MCF 10A (cell line): ENCODE results near the gene ERMN. TPM values are rescaled to one million over a fixed set of nuclear protein-coding genes. Genes with fewer than 3 reads are reported as not detected.

Experiments
- BruUV-seq: library from RNA; stranded (reverse); fragments of 400-500 nt; replicated peaks from 2 replicates; lab custom pipeline; 2021; lab: Mats Ljungman, UMichigan
- CTCF ChIA-PET: fragments of 300-600 bp; sonication (Branson Sonifier 250); formaldehyde crosslinking; extraction: SDS; loops from one replicate; lab custom pipeline; 2021; ENCODE audit warnings: antibody characterized with exemption, inconsistent platforms; lab: Yijun Ruan, JAX
- POLR2A ChIA-PET: fragments of 300-600, 350-650 bp; sonication (Branson Sonifier 250); formaldehyde crosslinking; extraction: SDS; loops from one replicate; lab custom pipeline; 2020; ENCODE audit warnings: antibody characterized with exemption, inconsistent platforms; lab: Yijun Ruan, JAX
- DNase-seq: peaks from one replicate; pipeline ENCODE4 v3.0.0-alpha.2; 2018; ENCODE audit not compliant: unreplicated experiment
- H3K27ac Mint-ChIP-seq: one replicate; pipeline ENCODE4 v1.8.0; 2022; ENCODE audit warnings: mild to moderate bottlenecking, low read depth, mixed read lengths; ENCODE audit not compliant: unreplicated experiment
- H3K27me3 Mint-ChIP-seq: one replicate; pipeline ENCODE4 v1.8.0; 2022; ENCODE audit warnings: mixed read lengths; ENCODE audit not compliant: insufficient read depth, unreplicated experiment
- H3K36me3 Mint-ChIP-seq: one replicate; pipeline ENCODE4 v1.8.0; 2022; ENCODE audit warnings: mild to moderate bottlenecking, moderate library complexity, mixed read lengths; ENCODE audit not compliant: insufficient read depth, unreplicated experiment
- H3K4me1 Mint-ChIP-seq: one replicate; pipeline ENCODE4 v1.8.0; 2022; ENCODE audit warnings: mixed read lengths; ENCODE audit not compliant: insufficient read depth, unreplicated experiment
- H3K4me3 Mint-ChIP-seq: one replicate; pipeline ENCODE4 v1.8.0; 2022; ENCODE audit warnings: mild to moderate bottlenecking, moderate library complexity, mixed read lengths; ENCODE audit not compliant: unreplicated experiment
- H3K9me3 Mint-ChIP-seq: one replicate; pipeline ENCODE4 v1.8.0; 2022; ENCODE audit warnings: mixed read lengths; ENCODE audit not compliant: unreplicated experiment
- CTCF ChIP-seq: fragments of 200-600 bp; IDR thresholded peaks from one replicate; pipeline ENCODE4 v1.8.0; 2022; ENCODE audit warnings: antibody characterized with exemption, mild to moderate bottlenecking; ENCODE audit not compliant: unreplicated experiment
- intact Hi-C: fragments of 100-400 bp; cut with micrococcal nuclease; formaldehyde crosslinking; loops from 2 replicates; pipeline ENCODE4 v1.14.1; 2022
- total RNA-seq: library from RNA; stranded (reverse); gene quantifications from 2 replicates; pipeline ENCODE4 v1.2.3, GENCODE V29; 2022

Gene ERMN
- total RNA-seq, 1 experiment from 2014 or later = not detected

- no peaks in the 10 kb centered on the region for H3K27me3 Mint-ChIP-seq
- intact Hi-C loops = no loop called here
- ChIA-PET POLR2A (no interaction called here), CTCF (interaction anchor here (0.6 to 4.5 kb wide), 4 partner anchors 11 to 171 kb away, joined by 3 to 54 read pairs (median 21); partner anchors contain the start of gene ERMN)
- no peaks in the 10 kb centered on the region for H3K9me3 Mint-ChIP-seq
- no peaks in the 10 kb centered on the region for H3K4me1 Mint-ChIP-seq
- no peak overlapping the region for H3K27ac Mint-ChIP-seq
- no peak for DNase-seq
- H3K36me3 Mint-ChIP-seq = no peaks in the 10 kb centered on the region
- TF ChIP-seq CTCF = no peak
- BruUV-seq = no TSS peak
- no peak overlapping the region for H3K4me3 Mint-ChIP-seq
These were observed 9.7 kb downstream of the ERMN start for GRCh38 chr2:157315901-157316300.

DNA sequence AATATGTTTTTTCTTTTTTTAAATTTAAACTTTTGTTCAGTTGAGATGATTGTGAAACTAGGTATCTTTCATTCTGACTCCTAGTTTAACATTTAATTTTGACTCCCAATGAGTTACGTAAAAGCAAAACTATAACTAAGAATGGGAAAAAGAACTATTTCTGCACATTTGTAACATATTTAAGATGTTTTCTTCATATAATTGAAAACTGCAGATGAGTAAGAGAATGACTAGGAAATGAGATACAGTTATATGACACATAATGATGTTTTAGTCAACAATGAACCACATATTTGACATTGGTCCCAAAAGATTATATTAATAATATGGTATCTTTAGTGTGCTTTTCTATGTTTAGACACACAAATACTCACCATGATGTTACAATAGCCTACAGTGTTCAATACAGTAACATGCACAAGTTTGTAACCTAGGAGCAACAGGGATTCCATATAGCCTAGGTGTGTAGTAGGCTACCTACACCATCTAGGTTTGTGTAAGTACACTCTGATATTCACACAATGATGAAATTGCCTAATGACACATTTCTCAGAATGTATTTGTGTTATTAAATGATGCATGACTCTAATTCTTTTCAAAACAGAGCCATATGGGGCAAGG lies 12.6 kb downstream of the ERMN start:
- no TSS peak for BruUV-seq
- intact Hi-C loops = no loop called here
- POLR2A ChIA-PET = no interaction called here
- no peak overlapping the region for H3K27ac Mint-ChIP-seq
- no peak for TF ChIP-seq CTCF
- DNase-seq = no peak
- H3K4me3 Mint-ChIP-seq = no peak overlapping the region
- no peaks in the 10 kb centered on the region for H3K4me1 Mint-ChIP-seq
- H3K27me3 Mint-ChIP-seq = no peaks in the 10 kb centered on the region
- H3K9me3 Mint-ChIP-seq = no peaks in the 10 kb centered on the region
- CTCF ChIA-PET = interaction anchor here (0.6 to 4.5 kb wide), 4 partner anchors 10 to 179 kb away, joined by 3 to 39 read pairs (median 3); no protein-coding TSS in a partner anchor
- no peaks in the 10 kb centered on the region for H3K36me3 Mint-ChIP-seq

- Mint-ChIP-seq H3K4me1 (no peaks in the 10 kb centered on the region), H3K4me3 (no peak overlapping the region), H3K27me3 (no peaks in the 10 kb centered on the region), H3K36me3 (no peaks in the 10 kb centered on the region), H3K9me3 (no peaks in the 10 kb centered on the region), H3K27ac (no peak overlapping the region)
- POLR2A ChIA-PET = no interaction called here
- DNase-seq = no peak
- no TSS peak for BruUV-seq
- CTCF ChIA-PET = interaction anchor here (1.1 to 3.0 kb wide), 3 partner anchors 10 to 19 kb away, joined by 4 to 19 read pairs (median 8); partner anchors contain the start of gene ERMN
- TF ChIP-seq CTCF = no peak
- intact Hi-C loops = no loop called here
These were observed 13.9 kb downstream of the ERMN start for GRCh38 chr2:157311706-157312105.

DNA sequence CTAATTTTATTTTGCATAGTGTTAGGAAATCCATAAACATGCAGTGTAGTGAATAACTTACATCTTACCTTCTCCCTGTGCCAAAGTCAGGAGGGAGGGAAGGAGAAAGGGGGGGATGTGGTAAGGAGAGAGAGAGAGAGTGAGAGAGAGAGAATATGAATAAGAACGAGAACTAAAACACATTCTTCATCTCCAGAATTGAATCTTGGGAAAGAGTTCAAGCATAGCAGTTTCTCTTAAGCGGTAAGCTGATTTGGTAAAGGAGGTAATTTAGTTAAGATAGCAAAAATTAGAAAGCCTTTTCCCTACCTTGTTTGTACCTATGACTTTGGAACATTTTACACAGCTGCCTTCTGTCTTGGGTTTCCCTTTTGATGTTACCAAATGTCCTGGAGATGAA lies 15.7 kb downstream of the ERMN start:
- H3K4me1 Mint-ChIP-seq = no peaks in the 10 kb centered on the region
- no peaks in the 10 kb centered on the region for H3K36me3 Mint-ChIP-seq
- H3K27ac Mint-ChIP-seq = no peak overlapping the region
- no peak overlapping the region for H3K4me3 Mint-ChIP-seq
- DNase-seq = no peak
- CTCF ChIA-PET = interaction anchor here (0.6 to 3.0 kb wide), 2 partner anchors 17 to 757 kb away, joined by 5 to 19 read pairs; partner anchors contain the start of gene ERMN
- BruUV-seq = no TSS peak
- no peaks in the 10 kb centered on the region for H3K9me3 Mint-ChIP-seq
- no peak for TF ChIP-seq CTCF
- H3K27me3 Mint-ChIP-seq = peaks cover 3% of the 10 kb centered on the region
- POLR2A ChIA-PET = no interaction called here
- intact Hi-C loops = loop anchor here (10.0 kb wide), 1 partner anchor 455 kb away; no protein-coding TSS in a partner anchor
